ENCODE measurements around the gene GREM1.

Gene GREM1

GRCh38 chr15:32781781-32782180 is 64.0 kb downstream of the GREM1 start:
- DNase-seq (ENCODE audit: low read depth in 1 of 2, low spot score in 1 of 2) = no peak

GRCh38 chr15:32784581-32784980 is 66.8 kb downstream of the GREM1 start:
- DNase-seq (ENCODE audit: low read depth in 1 of 2, low spot score in 1 of 2) = no peak

DNA sequence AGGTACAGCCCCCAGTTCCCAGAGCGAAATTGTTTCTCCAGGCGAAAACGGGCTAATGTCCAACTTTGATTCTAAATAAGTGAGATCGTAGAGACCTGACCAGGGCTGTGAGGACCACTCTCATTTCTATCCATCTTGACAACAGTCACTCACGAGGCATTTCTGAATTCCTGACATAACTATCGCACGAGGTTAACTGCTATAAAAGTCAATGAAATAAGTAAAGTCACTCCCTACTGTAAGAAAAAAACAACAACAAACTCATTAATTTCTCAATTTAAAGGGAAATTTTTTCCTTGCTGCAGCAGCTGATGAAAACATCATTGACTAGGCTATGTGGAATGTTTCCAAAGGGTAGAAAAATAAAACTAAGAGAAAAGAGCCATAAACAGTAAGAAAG is 69.1 kb downstream of the GREM1 start:
- no peak for DNase-seq (ENCODE audit: low read depth in 1 of 2, low spot score in 1 of 2)

GRCh38 chr15:32787949-32788348 is 70.1 kb downstream of the GREM1 start:
- DNase-seq (ENCODE audit: low read depth in 1 of 2, low spot score in 1 of 2) = no peak

- no peak for DNase-seq (ENCODE audit: low read depth in 1 of 2, low spot score in 1 of 2)
These were observed 72.7 kb downstream of the GREM1 start for GRCh38 chr15:32790352-32790999.

- no peak for DNase-seq (ENCODE audit: low read depth in 1 of 2, low spot score in 1 of 2)
These were observed 74.6 kb downstream of the GREM1 start for GRCh38 chr15:32792436-32792835.

Measured in activated T-helper 1 cell treated with anti-CD3 and anti-CD28 coated beads, Interleukin-2, amount 50 U/mL, for 16 hours (primary cell).